ENCODE data around the gene CYP2J2. TPM values are rescaled to one million over a fixed set of nuclear protein-coding genes. Genes with fewer than 3 reads are reported as not detected.
A peak's percentile ranks its signal among the peaks of the same experiment; 100 is the strongest.
"Not testable (repeated sequence)": the region's sequence is repeated elsewhere in the genome, so short reads cannot be mapped to it uniquely, and the experiment has no call there.

CYP2J2 gene
- total RNA-seq, 1 donor from 2014 or later: 20.8 TPM

GRCh38 chr1:59871746-59872145 lies 54.8 kb downstream of the CYP2J2 start:
- DNase-seq (ENCODE audit: low read depth): no peak

- no peak for DNase-seq (ENCODE audit: low read depth)
Observed at GRCh38 chr1:59866462-59866861, 60.1 kb downstream of the CYP2J2 start.

DNA sequence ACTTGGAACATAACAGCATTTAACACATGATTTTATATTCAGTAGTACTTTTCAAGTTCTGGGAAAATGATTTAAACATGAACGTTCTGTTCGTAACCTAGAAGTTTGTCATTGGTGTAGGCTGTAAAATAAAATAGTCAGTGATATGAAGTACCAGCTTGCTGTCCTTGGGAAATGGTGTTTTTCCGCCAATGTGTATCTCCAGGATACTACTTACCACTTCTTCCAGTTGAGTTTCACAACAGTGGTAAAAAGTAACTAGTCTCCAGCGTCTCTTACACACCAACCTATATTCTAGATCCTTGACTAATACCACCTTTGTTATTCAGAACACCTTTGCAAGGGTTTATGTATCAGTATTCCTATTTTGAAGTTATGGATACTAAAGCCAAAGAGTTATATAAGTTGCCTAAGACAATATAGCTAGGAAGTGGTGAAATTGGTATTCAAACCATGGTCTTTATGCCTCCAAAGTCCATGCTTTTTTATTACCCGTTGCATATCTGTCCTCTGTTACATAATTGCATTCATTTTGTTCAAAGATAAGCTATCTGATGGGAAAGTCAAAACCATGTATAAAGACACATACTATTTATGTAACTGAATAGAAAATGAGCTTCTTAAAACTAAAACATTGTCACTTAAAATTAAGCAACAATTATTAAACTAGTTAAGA lies 68.8 kb downstream of the CYP2J2 start:
- no peak for DNase-seq (ENCODE audit: low read depth)

DNA sequence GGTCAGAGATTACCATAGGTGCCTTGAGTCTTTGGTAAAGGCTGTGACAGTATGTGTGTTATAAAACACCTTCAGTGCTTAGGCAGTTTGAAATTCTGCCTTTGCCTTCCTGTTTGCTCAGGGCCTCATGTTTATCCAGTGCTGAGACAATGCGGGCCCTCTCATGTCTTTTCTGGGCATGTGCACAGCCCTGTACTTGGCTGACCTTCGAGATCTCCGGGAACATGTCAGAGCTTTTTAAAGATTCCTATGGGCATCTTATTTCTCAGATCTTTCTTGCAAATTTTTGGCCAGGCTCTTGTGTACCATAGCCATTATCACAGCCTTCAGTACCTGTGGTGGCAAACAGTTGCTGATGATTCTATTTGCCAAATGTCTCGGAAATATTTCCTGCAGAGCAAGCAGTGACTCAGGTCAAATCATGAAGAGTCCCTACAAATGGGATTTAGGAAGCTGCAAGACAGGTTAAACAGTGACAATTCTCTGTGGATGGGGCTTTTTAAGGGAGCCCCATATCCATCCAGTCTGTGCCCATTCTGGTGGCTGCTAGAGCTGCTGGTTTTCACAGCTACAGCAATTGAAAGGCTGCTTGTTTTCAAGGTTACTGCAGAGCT lies 69.7 kb downstream of the CYP2J2 start:
- no peak for DNase-seq (ENCODE audit: low read depth)

GRCh38 chr1:59855297-59855696 lies 71.3 kb downstream of the CYP2J2 start:
- DNase-seq (ENCODE audit: low read depth): not testable (repeated sequence)

GRCh38 chr1:59852117-59852516 lies 74.5 kb downstream of the CYP2J2 start:
- no peak for DNase-seq (ENCODE audit: low read depth)

DNA sequence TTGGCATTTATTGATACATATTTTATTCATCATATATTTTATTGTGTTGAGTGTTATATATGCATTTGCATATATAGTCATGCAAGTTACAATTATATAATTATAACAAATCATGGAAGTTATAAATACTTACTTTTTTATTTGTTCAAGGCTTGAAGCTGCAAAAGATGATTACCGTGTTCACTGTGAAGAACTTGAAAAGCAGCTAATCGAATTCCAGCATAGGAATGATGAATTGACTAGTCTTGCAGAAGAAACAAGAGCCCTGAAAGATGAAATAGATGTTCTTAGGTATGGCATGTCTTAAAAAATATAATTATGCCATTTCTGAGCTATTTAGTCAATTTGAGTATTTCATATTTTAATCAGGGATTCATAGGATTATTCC lies 79.7 kb downstream of the CYP2J2 start:
- no peak for DNase-seq (ENCODE audit: low read depth)

DNA sequence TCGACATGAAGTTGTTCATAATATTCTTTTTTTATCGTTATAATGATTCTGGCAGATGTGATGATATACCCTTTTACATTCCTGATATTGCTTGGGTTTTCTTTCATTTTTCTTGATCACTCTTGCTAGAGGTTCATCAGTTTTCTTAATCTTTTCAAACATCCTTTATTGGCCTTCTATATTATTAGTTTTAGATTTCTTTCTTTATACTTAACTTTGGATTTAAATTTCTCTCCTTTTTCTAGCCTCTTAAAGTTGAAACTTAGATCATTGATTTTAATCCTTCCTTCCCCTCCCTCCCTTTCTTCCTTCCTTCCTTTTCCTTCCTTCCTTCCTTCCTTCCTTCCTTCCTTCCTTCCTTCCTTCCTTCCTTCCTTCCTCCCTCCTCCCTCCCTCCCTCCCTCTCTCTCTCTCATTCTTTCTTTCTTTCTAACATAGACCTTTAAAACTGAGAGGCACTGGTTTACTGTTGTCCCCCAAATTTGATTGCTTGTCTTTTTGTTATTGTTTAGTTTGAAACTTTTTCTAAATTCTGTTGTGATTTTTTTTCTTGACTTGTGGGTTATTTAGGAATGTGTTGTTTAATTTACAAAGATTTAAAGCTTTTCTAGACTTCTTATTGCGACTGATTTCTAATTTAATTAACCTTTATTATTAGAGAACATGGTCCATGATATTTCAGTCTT lies 80.2 kb downstream of the CYP2J2 start:
- no peak for DNase-seq (ENCODE audit: low read depth)

DNA sequence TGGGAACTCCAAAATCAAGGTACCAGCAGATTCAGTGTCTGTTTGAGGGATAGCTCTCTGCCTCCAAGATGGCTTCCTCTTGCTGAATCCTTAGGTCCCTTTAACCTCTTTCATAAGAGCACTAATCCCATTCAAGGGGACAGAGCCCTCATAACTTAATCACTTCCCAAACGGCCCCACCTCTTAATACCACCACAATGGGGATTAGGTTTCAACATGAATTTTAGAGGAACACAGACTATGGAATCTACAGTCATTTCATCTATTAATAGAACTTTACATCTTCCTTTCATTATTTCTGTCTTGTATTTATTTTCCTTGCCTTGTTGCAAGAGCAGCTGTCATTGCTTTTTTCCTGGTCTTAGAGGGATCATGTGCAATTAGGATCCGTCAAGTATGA lies 81.5 kb downstream of the CYP2J2 start:
- DNase-seq (ENCODE audit: low read depth): peak; percentile 2

Other genes with a start within 250 kb of the CYP2J2 start
- 0.36 TPM in 1 of 2 replicates, not detected in the other for gene HOOK1, start 111.8 kb downstream of the CYP2J2 start, total RNA-seq
- gene C1orf87, start 147.0 kb upstream of the CYP2J2 start, total RNA-seq: 0.35 and 0.36 TPM in 2 replicates